H1 (cell line): ENCODE data around the gene CRABP1. TPM values are rescaled to one million over a fixed set of nuclear protein-coding genes. Genes with fewer than 3 reads are reported as not detected.

Experiments used
- CTCF ChIA-PET: fragments of 300-600 bp; sonication (Branson Sonifier 250); formaldehyde crosslinking; loops from one replicate; lab custom pipeline; 2021; ENCODE audit not compliant: partially characterized antibody; lab: Charles Lee
- POLR2A ChIA-PET: fragments of 300-600 bp; sonication (Branson Sonifier 250); formaldehyde crosslinking; loops from one replicate; lab custom pipeline; 2021; ENCODE audit warnings: inconsistent platforms; ENCODE audit not compliant: partially characterized antibody; lab: Charles Lee
- DNase-seq, 2 experiments: peaks; one replicate each; pipeline versions ENCODE4 v3.0.0 to v3.0.0-alpha.2; 2010 to 2022; ENCODE audit warnings: low spot score in 2 of 2, low read depth in 1 of 2, mixed read lengths in 1 of 2
- FAIRE-seq: peaks from 2 replicates; lab custom pipeline; 2011; peaks lifted over from hg19 to GRCh38; lab: Jason Lieb, UNC
- H2AFZ ChIP-seq: 2 replicates; pipeline ENCODE4 v1.8.1; 2012; ENCODE audit warnings: low read length, inconsistent platforms
- H2AK5ac ChIP-seq: 2 replicates; pipeline ENCODE4 v1.6.1; 2013; ENCODE audit warnings: low read depth, low read length
- H2BK120ac ChIP-seq: replicated peaks from 2 replicates; pipeline ENCODE3; 2013; ENCODE audit warnings: low read depth, low read length, inconsistent platforms
- H2BK12ac ChIP-seq: 2 replicates; pipeline ENCODE4 v1.6.1; 2013; ENCODE audit warnings: low read depth, low read length
- H2BK15ac ChIP-seq: 2 replicates; pipeline ENCODE4 v1.6.1; 2013; ENCODE audit warnings: low read length
- H2BK20ac ChIP-seq: 2 replicates; pipeline ENCODE4 v1.6.1; 2013; ENCODE audit warnings: low read length
- H2BK5ac ChIP-seq: 2 replicates; pipeline ENCODE4 v1.6.1; 2013; ENCODE audit warnings: low read depth, low read length
- H3K14ac ChIP-seq: 2 replicates; pipeline ENCODE4 v1.6.1; 2013; ENCODE audit warnings: inconsistent platforms; ENCODE audit not compliant: insufficient read length
- H3K18ac ChIP-seq: 2 replicates; pipeline ENCODE4 v1.6.1; 2013; ENCODE audit warnings: low read length; ENCODE audit errors: extremely low read depth
- H3K23ac ChIP-seq: 2 replicates; pipeline ENCODE4 v1.6.1; 2013; ENCODE audit warnings: inconsistent platforms; ENCODE audit not compliant: insufficient read length
- H3K23me2 ChIP-seq: 2 replicates; pipeline ENCODE4 v1.6.1; 2013; ENCODE audit warnings: low read depth, low read length
- H3K27ac ChIP-seq: 2 replicates; pipeline ENCODE4 v1.6.1; 2011; ENCODE audit warnings: low read depth, low read length, inconsistent platforms
- H3K27me3 ChIP-seq, 4 experiments: replicated peaks in 1 of 4; 1 replicate in 1 of 4; 2 replicates in 3 of 4; pipeline versions ENCODE4 v1.6.1 to v1.8.1; 2011 to 2013; ENCODE audit warnings: low read length in 3 of 4, mild to moderate bottlenecking in 3 of 4, inconsistent platforms in 2 of 4, mixed read lengths in 2 of 4, moderate library complexity in 1 of 4; ENCODE audit not compliant: control insufficient read depth in 3 of 4, insufficient read depth in 3 of 4; ENCODE audit errors: extremely low read depth in 1 of 4
- H3K36me3 ChIP-seq, 4 experiments: 2 replicates each; pipeline versions ENCODE4 v1.6.1 to v1.8.1; 2011 to 2013; ENCODE audit warnings: mild to moderate bottlenecking in 4 of 4, low read length in 3 of 4, moderate library complexity in 2 of 4, control low read depth in 1 of 4, inconsistent platforms in 1 of 4; ENCODE audit not compliant: insufficient read depth in 4 of 4, control insufficient read depth in 2 of 4
- H3K4ac ChIP-seq: replicated peaks from 2 replicates; pipeline ENCODE3; 2013; ENCODE audit warnings: low read length, low read depth, mixed read lengths, inconsistent platforms; ENCODE audit not compliant: insufficient read length
- H3K4me1 ChIP-seq, 4 experiments: replicated peaks in 1 of 4; 1 replicate in 1 of 4; 2 replicates in 3 of 4; pipeline versions ENCODE4 v1.6.1 to v1.8.1; 2011 to 2013; ENCODE audit warnings: low read length in 3 of 4, inconsistent platforms in 2 of 4, mixed read lengths in 1 of 4; ENCODE audit not compliant: insufficient read depth in 4 of 4, control insufficient read depth in 3 of 4
- H3K4me2 ChIP-seq, 2 experiments: 2 replicates each; pipeline versions ENCODE4 v1.6.1 to v1.8.1; 2011 to 2013; ENCODE audit warnings: low read depth in 2 of 2, low read length in 2 of 2, control low read depth in 1 of 2, inconsistent platforms in 1 of 2, mild to moderate bottlenecking in 1 of 2; ENCODE audit not compliant: insufficient read depth in 1 of 2
- H3K4me3 ChIP-seq, 4 experiments: fragments of 200-600, 300-600 bp in 1 of 4; sonication (generic), shearing (Covaris generic), sonication (Bioruptor Twin) in 1 of 4; 2 replicates each; pipeline versions ENCODE4 v1.5.1 to v1.8.1; 2011 to 2016; ENCODE audit warnings: low read length in 4 of 4, low read depth in 3 of 4, control low read depth in 2 of 4, inconsistent platforms in 2 of 4, mild to moderate bottlenecking in 2 of 4, mixed read lengths in 1 of 4, moderate library complexity in 1 of 4; ENCODE audit not compliant: insufficient read depth in 2 of 4; ENCODE audit errors: extremely low read depth in 1 of 4
- H3K56ac ChIP-seq: replicated peaks from 2 replicates; pipeline ENCODE3; 2013; ENCODE audit warnings: low read depth, mild to moderate bottlenecking, mixed read lengths, low read length, inconsistent platforms; ENCODE audit not compliant: insufficient read length
- H3K79me1 ChIP-seq: 2 replicates; pipeline ENCODE4 v1.6.1; 2013; ENCODE audit warnings: low read depth, low read length, control low read depth
- H3K79me2 ChIP-seq, 2 experiments: 2 replicates each; pipeline versions ENCODE4 v1.6.1 to v1.8.1; 2012 to 2013; ENCODE audit warnings: low read length in 2 of 2, mild to moderate bottlenecking in 2 of 2, inconsistent platforms in 1 of 2; ENCODE audit not compliant: insufficient read depth in 2 of 2, control insufficient read depth in 1 of 2
- H3K9ac ChIP-seq, 4 experiments: replicated peaks in 1 of 4; 1 replicate in 1 of 4; 2 replicates in 3 of 4; pipeline versions ENCODE4 v1.6.1 to v1.8.1; 2011 to 2013; ENCODE audit warnings: low read depth in 3 of 4, low read length in 3 of 4, control low read depth in 2 of 4, mild to moderate bottlenecking in 2 of 4, moderate library complexity in 2 of 4, inconsistent platforms in 1 of 4; ENCODE audit errors: extremely low read depth in 1 of 4
- H3K9me3 ChIP-seq, 2 experiments: 2 replicates each; pipeline versions ENCODE4 v1.6.1 to v1.8.1; 2012 to 2013; ENCODE audit warnings: mild to moderate bottlenecking in 2 of 2, moderate library complexity in 2 of 2, control low read depth in 1 of 2, inconsistent platforms in 1 of 2, low read depth in 1 of 2, low read length in 1 of 2, mixed read lengths in 1 of 2; ENCODE audit not compliant: insufficient read depth in 2 of 2
- H4K20me1 ChIP-seq, 2 experiments: replicated peaks in 1 of 2; 2 replicates each; pipeline versions ENCODE3 to v1.8.1; 2011 to 2013; ENCODE audit warnings: inconsistent platforms in 2 of 2, low read length in 2 of 2, mild to moderate bottlenecking in 1 of 2; ENCODE audit not compliant: insufficient read depth in 2 of 2, control insufficient read depth in 1 of 2
- H4K5ac ChIP-seq: 2 replicates; pipeline ENCODE4 v1.6.1; 2013; ENCODE audit warnings: low read length, low read depth, mixed read lengths, inconsistent platforms; ENCODE audit not compliant: insufficient read length
- H4K8ac ChIP-seq: 2 replicates; pipeline ENCODE4 v1.8.0; 2013; ENCODE audit warnings: mild to moderate bottlenecking, moderate library complexity, low read length, inconsistent platforms; ENCODE audit not compliant: insufficient read depth; ENCODE audit errors: extremely low read depth
- H4K91ac ChIP-seq: replicated peaks from 2 replicates; pipeline ENCODE3; 2013; ENCODE audit warnings: low read length, mixed read lengths, inconsistent platforms; ENCODE audit not compliant: insufficient read length
- SRF ChIP-seq: IDR thresholded peaks from 2 replicates; pipeline ENCODE4 v1.6.1; 2011; ENCODE audit warnings: mild to moderate bottlenecking, low read depth, low read length, moderate library complexity
- WGBS, 2 experiments: shearing (Covaris generic) in 1 of 2; methylation state at CpG; one replicate each; pipeline versions ENCODE4 v1.1.6 to v1.1.7; 2013 to 2015; ENCODE audit warnings: low lambda C conversion rate in 2 of 2, mixed read lengths in 2 of 2, inconsistent platforms in 1 of 2, low coverage in 1 of 2, missing lambda C conversion rate in 1 of 2; ENCODE audit not compliant: insufficient replicate concordance in 2 of 2, insufficient coverage in 1 of 2, insufficient read length in 1 of 2; ENCODE audit errors: extremely low coverage in 1 of 2, missing lambda C conversion rate in 1 of 2; 5-methylcytosine and 5-hydroxymethylcytosine counted together
- polyA plus RNA-seq, 7 experiments: library from polyadenylated mRNA; depleted of rRNA in 3 of 7; stranded (reverse) in 5 of 7; unstranded in 2 of 7; fragments of >200 nt in 5 of 7; fragments of 200-250 nt in 2 of 7; gene quantifications; 1 replicate in 5 of 7; 2 replicates in 1 of 7; 4 replicates in 1 of 7; pipeline versions ENCODE4 v1.2.1 to v1.2.3, GENCODE V29; 2011 to 2013; ENCODE audit warnings: missing spikeins in 2 of 7, mixed read lengths in 2 of 7
- total RNA-seq: library from RNA; stranded (reverse); fragmentation: NEBNext Ultra II Directional; extraction: Animal tissue kit (Norgen Biotek cat#: 25700); gene quantifications from 2 replicates; pipeline ENCODE4 v1.2.1, GENCODE V29; 2021
- TF ChIP-seq, protein P1 (sequence below): IDR thresholded peaks from 2 replicates; pipeline ENCODE4 v1.6.1; 2011; ENCODE audit warnings: low read depth, mild to moderate bottlenecking, low read length; ENCODE audit not compliant: insufficient read depth
- TF ChIP-seq, protein P2 (sequence below): IDR thresholded peaks from 2 replicates; pipeline ENCODE4 v1.6.1; 2011; ENCODE audit warnings: low read length, improper control_type of control experiment

CRABP1 gene
- total and polyA plus RNA-seq, 2 of the 8 experiments (the other 6 are each of a cell fraction or from before 2014, with no cell fraction given), result 385 to 655 TPM

GRCh38 chr15:78353093-78353492 is 12.9 kb downstream of the CRABP1 start:
- Histone ChIP-seq H2BK15ac (no peak overlapping the region), H3K4me1 (peaks cover 0 to 3% (median 1%) of the 10 kb centered on the region in 4 experiments; a peak in 5 of 7 replicates), H3K18ac (no peak overlapping the region), H3K79me2 (no peaks in the 10 kb centered on the region), H3K9ac (no peak overlapping the region), H2AFZ (no peak overlapping the region), H4K91ac (no peak overlapping the region), H3K4me2 (no peak overlapping the region), H3K56ac (no peak overlapping the region), H3K4ac (no peak overlapping the region), H4K5ac (no peak overlapping the region), H4K8ac (no peak overlapping the region), H3K4me3 (no peak overlapping the region), H3K27me3 (no peaks in the 10 kb centered on the region), H3K27ac (no peak overlapping the region), H3K9me3 (no peaks in the 10 kb centered on the region), H3K36me3 (peaks cover 0 to 9% (median 4%) of the 10 kb centered on the region in 4 experiments; a peak in 3 of 8 replicates), H2BK5ac (no peak overlapping the region), H2BK20ac (no peak overlapping the region), H4K20me1 (no peaks in the 10 kb centered on the region), H3K23ac (no peak overlapping the region), H2BK12ac (no peak overlapping the region), H2BK120ac (no peak overlapping the region), H3K14ac (no peak overlapping the region), H3K79me1 (no peaks in the 10 kb centered on the region), H2AK5ac (peak overlapping the region; percentile 24; the same call in 1 of the 2 replicates), H3K23me2 (no peaks in the 10 kb centered on the region)
- TF ChIP-seq SRF, result no peak
- TF ChIP-seq, protein P1, sequence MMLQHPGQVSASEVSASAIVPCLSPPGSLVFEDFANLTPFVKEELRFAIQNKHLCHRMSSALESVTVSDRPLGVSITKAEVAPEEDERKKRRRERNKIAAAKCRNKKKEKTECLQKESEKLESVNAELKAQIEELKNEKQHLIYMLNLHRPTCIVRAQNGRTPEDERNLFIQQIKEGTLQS, result peak; percentile 6; the same call in 1 of the 2 replicates
- TF ChIP-seq, protein P2, sequence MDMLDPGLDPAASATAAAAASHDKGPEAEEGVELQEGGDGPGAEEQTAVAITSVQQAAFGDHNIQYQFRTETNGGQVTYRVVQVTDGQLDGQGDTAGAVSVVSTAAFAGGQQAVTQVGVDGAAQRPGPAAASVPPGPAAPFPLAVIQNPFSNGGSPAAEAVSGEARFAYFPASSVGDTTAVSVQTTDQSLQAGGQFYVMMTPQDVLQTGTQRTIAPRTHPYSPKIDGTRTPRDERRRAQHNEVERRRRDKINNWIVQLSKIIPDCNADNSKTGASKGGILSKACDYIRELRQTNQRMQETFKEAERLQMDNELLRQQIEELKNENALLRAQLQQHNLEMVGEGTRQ, result peak; percentile 68
- ChIA-PET POLR2A (interaction anchor here (1.1 to 1.2 kb wide), 2 partner anchors 10 to 37 kb away, joined by 3 read pairs; no protein-coding TSS in a partner anchor), CTCF (interaction anchor here (0.8 to 1.2 kb wide), 4 partner anchors 12 to 97 kb away, joined by 3 to 4 read pairs (median 3); no protein-coding TSS in a partner anchor)
- 100% methylated on average over 4 of the region's 4 CpGs; no CpG with 5 or more reads in 1 of the 2 experiments for WGBS, 2 experiments
- FAIRE-seq (no peak), DNase-seq (no peak)
